Astrocyte of the spinal cord (primary cell): ENCODE measurements around the gene CHCHD6.

Experiments
- DNase-seq: peaks from one replicate; pipeline ENCODE4 v3.0.0; 2011; ENCODE audit warnings: low read depth, low spot score
- H3K4me3 ChIP-seq: 2 replicates; pipeline ENCODE4 v1.5.1; 2011; ENCODE audit warnings: low read depth, mild to moderate bottlenecking, low read length, moderate library complexity
- in situ Hi-C: cut with HindIII; loops from 2 replicates; pipeline ENCODE4 v1.10.0; 2017; ENCODE audit warnings: low sequenced_read_pairs
- TF ChIP-seq, protein P1 (sequence below): IDR thresholded peaks from 2 replicates; pipeline ENCODE4 v1.5.1; 2012; ENCODE audit warnings: low read depth, mild to moderate bottlenecking, low read length, inconsistent platforms

Gene CHCHD6

DNA sequence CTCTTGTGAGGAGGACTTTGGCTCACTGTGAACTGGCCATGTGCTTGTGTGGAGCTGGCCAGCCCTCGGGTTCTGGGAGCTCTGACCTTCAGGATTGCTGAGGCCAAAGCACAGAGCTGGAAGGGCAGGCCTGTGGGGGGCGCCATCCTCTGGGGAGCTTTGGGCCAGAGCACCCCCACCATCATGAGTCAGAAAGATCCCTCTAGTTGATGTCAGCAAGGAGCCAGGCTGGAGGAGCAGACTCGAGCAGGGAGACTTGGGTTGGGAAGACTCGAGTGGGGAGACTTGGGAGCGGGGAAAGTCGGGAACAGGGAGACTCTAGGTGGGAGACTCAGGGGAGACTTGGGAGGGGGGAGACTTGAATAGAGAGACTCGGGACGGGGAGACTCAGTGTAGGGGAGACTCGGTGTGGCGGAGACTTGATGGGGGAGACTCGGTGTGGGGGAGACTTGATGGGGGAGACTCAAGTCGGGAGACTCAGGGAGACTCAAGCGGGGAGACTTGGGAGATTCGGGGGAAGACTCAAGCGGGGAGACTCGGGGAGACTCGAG, 241.2 kb downstream of the CHCHD6 start:
- TF ChIP-seq, protein P1, sequence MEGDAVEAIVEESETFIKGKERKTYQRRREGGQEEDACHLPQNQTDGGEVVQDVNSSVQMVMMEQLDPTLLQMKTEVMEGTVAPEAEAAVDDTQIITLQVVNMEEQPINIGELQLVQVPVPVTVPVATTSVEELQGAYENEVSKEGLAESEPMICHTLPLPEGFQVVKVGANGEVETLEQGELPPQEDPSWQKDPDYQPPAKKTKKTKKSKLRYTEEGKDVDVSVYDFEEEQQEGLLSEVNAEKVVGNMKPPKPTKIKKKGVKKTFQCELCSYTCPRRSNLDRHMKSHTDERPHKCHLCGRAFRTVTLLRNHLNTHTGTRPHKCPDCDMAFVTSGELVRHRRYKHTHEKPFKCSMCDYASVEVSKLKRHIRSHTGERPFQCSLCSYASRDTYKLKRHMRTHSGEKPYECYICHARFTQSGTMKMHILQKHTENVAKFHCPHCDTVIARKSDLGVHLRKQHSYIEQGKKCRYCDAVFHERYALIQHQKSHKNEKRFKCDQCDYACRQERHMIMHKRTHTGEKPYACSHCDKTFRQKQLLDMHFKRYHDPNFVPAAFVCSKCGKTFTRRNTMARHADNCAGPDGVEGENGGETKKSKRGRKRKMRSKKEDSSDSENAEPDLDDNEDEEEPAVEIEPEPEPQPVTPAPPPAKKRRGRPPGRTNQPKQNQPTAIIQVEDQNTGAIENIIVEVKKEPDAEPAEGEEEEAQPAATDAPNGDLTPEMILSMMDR: no peak
- H3K4me3 ChIP-seq: no peak overlapping the region
- no peak for DNase-seq
- in situ Hi-C loops: no loop called here

DNA sequence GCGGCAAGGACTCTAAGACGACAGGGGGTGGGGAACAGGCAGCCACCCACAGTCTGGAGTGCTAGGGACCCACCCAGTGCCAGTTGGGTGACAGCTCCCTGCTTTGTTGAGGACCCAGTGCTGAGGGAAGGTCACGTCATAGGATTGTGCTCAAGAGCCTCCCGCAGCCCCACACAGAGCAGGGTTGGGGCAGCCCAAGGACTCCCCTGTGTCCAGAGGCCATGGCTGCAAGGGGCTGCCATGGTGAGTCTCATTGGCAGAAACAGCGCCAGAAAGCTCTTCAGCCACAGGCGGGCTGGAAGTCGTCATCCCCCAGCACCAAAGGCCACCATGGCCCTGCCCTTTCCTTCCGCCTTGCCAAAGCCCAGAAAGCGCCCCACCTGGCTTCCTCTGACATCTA, 241.9 kb downstream of the CHCHD6 start:
- TF ChIP-seq, protein P1: no peak
- in situ Hi-C loops: no loop called here
- no peak overlapping the region for H3K4me3 ChIP-seq
- no peak for DNase-seq

DNA sequence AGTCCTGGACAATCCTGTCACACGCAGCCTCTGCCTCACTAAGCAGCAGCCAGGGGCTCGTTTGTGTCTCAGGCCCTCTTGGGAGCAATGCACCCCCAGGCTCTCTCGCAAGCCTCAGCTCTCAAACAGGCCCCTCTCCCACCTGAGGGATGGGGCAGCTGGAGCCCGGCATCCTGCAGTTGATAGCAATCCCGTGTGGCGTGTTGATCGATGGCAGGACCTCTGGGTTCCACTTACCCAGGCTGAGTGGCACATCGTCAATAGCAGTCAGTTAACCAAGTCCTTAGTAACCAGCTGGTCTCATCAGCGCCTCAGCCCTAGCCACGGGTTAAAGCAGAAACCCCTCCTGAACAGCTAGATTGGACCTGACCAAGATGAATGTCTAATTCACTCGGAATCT, 242.4 kb downstream of the CHCHD6 start:
- no peak overlapping the region for H3K4me3 ChIP-seq
- DNase-seq: no peak
- in situ Hi-C loops: no loop called here
- TF ChIP-seq, protein P1: no peak

DNA sequence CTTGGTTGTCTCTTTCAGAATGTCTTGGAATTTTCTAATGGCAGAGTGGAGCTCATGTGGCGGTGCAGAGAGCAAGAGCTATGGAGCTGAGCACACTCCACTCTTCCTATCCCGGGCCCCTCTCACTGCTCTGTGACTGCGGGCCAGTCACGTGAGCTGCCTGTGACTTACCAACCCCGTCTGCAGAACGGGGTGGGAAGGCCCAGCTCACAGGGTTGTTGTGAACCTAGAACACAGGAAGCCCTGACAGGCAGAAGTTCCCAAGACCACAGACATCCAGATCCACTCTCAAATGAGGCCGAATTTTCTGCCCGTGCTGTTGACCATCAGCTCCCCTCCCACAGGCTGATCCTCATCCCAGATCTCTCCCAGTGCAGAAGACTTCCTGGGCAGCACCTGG, 243.4 kb downstream of the CHCHD6 start:
- no peak overlapping the region for H3K4me3 ChIP-seq
- DNase-seq: no peak
- in situ Hi-C loops: no loop called here
- TF ChIP-seq, protein P1: no peak

DNA sequence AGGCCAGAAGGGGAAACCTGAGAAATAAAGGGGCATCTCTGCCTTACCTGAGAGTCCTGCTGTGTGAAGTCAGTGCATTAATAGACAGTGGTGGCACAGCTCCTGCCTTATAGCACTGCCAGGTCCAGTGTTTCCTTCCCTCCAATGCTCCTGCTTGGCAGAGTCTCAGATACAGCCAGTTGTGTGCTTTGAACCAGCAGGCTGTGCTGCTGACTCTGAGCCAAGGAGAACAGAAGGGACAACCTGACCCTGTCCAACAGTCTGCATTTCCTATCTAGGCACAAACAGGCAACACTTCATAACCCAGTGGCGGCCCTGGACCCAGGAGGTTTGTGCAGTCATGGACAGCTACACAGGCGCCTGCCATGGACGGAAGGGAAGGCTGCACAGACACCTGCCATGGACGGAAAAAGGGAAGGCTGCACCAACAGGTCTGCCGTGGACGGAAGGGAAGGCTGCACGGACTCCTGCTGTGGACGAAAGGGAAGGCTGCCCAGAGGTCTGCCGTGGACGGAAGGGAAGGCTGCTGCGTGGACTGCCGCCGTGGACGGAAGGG, 245.0 kb downstream of the CHCHD6 start:
- no peak overlapping the region for H3K4me3 ChIP-seq
- in situ Hi-C loops: no loop called here
- TF ChIP-seq, protein P1: no peak
- no peak for DNase-seq

DNA sequence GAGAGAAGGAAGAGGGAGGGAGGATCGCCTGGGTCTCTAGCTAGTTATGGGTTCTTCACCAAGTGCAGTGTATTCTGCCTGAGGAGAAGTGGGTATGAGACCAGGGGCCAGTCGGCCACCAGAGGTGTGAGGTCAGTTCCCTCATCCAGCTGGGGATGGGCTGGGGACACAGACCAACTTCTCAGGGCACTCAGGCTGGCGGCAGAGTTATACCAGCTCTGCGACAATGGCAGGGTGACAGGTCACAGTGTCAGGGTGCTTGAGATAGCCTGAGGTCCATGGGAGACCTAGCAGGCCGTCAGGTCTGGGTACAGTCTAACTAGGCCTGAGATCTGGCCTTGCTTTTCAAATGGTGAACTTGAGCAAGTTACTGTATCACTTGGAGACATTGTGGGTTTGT, 247.5 kb downstream of the CHCHD6 start:
- DNase-seq: no peak
- TF ChIP-seq, protein P1: no peak
- no peak overlapping the region for H3K4me3 ChIP-seq
- in situ Hi-C loops: no loop called here
